GM19397 (cell line): ENCODE measurements around the gene TMEM91.
"Not testable (repeated sequence)": the region's sequence is repeated elsewhere in the genome, so short reads cannot be mapped to it uniquely, and the experiment has no call there.

Experiments used
- ATAC-seq: cut with Tn5 transposase; IDR thresholded peaks from one replicate; pipeline ENCODE4 v1.9.1; 2021; ENCODE audit warnings: mild to moderate bottlenecking, moderate library complexity; ENCODE audit not compliant: unreplicated experiment

The TMEM91 gene

DNA sequence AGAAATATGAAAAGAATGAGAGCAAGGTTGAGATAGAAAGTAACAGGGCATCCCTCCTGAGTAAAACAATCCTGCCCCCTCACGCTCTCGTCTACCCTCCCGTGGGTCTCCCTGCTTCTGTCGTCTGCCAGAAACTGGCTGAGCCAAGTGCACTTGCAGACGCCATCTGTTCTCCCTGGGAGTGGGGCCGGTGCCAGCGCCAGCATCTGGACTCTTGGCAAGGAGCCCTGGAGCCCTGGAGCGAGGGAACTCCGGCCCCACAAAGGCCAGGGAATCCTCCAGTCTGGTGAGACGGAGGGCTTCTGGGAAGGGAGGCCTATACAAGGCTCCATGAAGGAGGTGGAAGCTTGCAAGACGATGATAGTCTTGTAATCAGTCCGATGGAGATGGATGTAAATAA is 2.3 kb upstream of the TMEM91 start:
- ATAC-seq, result no peak

DNA sequence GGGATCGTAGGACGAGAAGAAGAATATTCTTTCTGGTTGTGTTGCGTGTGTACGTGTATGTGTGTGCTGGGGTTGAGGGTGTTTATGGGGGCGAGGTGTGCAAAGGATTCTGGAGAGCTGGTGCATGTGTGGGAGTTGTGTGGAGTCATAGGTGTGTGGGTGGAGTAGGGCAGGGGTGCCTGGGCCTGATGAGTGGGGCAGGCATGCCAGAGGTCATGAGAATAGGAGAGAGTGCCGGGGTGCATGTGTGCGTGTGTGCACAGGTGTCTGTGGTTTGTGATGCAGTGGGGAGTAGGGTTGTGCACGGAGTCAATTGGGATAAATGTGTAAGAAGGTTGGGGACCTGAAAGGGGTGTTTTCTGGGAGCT is 649 bp downstream of the TMEM91 start:
- ATAC-seq, result no peak

DNA sequence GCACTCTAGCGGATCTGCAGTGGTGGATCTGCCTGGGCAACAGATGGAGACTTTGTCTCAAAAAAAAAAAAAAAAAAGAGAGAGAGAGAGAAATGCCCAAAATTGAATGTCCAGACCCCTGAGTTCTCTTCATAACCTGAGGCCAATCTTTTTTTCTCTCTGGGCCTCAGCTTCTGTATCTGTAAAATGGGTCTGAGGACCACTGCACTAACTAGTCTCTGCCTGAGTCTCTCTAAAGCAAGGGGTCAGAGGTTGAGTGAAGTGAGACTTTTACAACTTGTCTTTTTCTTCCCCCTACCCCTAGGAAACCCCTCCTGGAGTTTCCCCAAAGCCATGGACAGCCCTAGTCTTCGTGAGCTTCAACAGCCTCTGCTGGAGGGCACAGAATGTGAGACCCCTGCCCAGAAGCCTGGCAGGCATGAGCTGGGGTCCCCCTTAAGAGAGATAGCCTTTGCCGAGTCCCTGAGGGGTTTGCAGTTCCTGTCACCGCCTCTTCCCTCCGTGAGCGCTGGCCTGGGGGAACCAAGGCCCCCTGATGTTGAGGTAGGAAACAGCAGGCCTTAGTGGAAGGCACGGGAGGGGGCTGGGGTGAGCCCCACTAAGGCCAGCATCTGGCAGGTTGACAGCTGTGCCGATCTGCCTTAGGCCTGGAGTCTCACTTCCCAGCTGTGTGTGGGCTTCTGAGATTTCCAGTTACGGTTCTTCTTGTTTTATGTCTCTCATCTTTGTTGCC is 1.8 kb downstream of the TMEM91 start:
- peak; percentile 60 for ATAC-seq

DNA sequence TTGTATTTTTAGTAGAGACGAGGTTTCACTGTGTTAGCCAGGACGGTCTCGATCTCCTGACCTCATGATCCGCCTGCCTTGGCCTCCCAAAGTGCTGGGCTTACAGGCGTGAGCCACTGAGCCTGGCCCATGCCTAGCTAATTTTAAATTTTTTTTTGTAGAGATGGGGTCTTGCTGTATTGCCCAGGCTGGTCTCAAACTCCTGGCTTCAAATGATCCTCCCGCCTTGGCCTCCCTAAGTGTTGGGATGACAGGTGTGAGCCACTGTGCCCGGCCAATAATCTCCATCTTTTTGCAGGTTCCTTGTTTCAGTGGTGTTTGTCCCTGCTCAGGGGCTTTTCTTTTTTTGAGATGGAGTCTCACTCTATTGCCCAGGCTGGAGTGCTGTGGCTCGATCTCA is 5.2 kb downstream of the TMEM91 start:
- ATAC-seq, result not testable (repeated sequence)

DNA sequence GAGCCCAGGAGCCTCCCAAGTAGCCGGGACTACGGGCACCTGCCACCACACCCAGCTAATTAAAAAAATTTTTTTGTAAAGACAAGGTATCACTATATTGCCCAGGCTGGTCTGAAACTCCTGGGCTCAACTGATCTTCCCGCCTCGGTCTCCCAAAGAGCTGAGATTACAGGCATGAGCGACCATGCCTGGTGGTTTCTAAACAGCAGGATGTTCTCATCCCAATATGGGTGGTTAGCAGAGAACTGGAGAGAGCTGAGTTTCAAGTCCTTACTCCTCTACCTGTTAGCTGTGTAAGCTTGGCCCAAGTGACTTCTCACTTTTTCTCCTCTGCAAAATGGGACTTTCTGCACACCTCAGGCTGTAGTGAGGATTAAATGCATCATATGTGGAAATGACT is 8.0 kb downstream of the TMEM91 start:
- ATAC-seq, result no peak

DNA sequence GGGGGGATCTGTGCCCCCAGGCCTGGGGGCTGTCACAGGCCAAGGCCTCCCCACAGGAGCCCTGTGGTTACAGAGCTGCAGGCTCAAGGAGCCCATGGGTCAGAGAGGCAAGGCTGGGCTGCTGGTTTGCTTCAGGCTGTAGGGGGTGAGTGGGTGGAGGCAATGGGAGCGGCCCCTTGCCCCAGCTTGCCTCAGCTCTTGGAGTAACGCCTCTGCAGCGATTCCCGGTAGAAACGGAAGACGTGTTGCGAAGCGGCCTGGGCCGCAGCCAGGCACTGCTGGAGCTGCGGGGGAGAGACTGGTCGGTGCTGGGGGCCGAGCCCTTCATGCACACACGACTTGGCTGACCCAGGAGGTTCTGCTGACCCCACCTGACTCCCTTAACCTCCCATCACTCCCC is 10.1 kb downstream of the TMEM91 start:
- ATAC-seq, result no peak

DNA sequence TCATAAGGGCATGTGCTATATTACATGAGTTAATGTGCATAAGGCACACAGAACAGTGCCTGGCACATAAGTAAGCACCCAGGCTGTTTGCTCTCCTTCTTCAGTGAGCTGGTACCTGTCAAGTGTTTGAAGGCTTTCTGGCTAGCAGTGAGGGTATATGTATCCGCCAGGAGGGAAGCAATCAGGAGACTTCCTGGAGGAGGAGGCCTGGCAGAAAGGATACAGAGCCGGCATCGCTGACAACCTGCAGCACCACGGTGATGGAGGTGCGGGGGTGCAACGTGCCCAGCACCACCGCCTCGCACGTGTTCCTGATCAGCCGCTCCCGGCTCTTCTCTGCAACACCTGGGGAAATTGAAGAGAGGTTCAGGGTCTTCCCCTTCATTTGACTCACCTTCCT is 15.3 kb downstream of the TMEM91 start:
- no peak for ATAC-seq

DNA sequence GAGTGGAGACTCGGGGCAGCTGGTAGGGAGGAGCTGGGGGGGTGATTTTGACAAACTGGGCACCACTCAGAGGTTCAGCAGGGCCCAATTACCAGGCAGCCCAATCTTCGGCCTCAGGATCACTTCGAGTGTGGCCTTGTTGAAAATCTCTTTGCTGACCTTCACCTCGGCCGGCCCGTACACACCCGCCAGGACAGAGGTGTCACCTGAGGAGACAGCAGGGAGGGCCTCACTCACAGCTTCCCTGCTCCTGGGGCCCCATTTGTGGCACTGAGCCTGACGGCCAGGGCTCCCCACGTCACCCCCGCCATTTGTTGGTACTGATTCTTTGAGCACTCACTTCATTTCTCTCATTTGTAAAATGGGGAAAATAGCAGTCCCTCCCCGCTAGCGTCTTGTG is 16.4 kb downstream of the TMEM91 start:
- no peak for ATAC-seq

DNA sequence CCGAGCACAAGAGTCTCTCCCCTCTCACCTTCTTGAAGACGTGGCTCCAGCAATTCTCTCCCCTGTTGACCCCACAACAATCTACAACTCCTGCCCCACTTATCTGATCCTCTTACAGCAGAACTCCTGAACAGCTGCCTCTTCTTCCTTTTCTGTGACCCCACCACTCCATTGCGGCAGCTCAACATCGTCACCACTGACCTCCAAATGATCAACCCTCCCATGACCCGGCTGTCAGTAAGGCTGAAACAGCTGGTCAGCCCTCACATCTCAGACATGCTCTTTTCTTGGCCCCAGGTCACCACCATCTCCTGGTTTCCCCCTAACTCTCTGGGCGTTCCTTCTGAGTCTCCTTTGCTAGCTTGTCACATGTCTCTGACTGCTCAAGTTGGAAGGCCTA is 19.0 kb downstream of the TMEM91 start:
- ATAC-seq, result no peak

DNA sequence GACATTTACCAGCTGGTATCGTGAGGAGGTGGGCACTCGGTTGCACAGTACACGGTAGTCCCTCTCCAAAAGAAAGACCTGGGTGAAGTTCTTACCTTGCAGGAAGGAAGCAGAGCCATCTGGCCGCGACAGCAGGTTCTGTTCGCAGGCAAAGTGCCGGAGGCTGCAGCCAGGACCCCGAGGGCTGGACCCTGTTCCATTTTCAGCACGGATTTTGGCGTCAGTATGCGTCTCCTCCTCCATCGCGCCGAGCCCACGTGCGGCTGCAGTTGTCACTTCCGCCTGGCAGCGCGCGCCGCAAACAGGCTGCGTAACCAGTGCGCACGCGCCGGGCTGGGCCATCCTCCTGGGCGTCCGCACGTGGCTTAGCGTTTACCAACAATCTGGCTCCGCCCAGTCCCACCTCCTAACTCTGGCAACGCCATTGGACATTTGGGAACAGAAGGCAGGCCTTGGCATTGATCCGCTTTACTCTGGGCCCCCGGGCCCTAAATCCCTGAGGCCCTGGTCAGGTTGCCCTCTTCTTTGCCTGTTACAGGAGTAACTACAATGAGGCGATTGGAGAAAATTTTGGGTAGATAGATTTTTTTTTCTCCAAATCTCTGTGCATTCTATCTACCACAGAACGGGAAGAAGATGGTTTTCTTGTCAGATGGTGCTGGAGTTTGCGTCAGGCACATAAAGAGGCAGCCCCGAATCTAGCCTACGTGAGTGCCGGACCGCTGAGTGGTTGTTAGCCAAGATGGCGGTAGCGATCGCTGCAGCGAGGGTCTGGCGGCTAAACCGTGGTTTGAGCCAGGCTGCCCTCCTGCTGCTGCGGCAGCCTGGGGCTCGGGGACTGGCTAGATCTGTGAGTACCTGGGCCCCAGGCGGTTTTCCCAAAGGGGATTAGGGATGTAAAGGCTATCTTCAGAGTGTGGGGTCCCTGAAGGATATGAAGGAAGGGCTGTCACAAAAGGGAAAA is 21.0 kb downstream of the TMEM91 start, which contains the start of the genes BCKDHA and EXOSC5:
TSS of gene BCKDHA (plus strand) at position 733 of the 964 bp plus-strand sequence. CDS start at position 743, 10 bp downstream.
TSS of gene EXOSC5 (minus strand) at position 274 of the 964 bp plus-strand sequence. CDS start at position 243, 31 bp downstream.
- peak; percentile 95 for ATAC-seq

DNA sequence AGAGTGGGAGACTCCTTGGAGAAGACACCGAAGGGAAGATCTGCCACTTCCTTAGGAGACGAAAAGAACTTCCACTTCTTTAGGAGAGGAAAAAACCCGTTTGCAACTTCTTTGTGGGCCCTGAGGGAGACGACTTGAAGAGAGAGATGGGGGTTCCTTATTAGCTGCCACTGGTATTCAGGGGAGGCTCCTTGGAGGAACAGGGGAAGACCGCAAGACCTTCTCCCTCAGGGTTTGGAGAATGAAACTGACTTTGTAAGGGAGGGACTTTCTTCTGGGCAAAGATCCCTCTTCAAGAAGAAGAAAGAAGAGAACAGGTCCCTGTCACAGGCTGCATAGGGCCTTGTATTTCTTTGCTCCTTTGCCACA is 21.7 kb downstream of the TMEM91 start:
- no peak for ATAC-seq

DNA sequence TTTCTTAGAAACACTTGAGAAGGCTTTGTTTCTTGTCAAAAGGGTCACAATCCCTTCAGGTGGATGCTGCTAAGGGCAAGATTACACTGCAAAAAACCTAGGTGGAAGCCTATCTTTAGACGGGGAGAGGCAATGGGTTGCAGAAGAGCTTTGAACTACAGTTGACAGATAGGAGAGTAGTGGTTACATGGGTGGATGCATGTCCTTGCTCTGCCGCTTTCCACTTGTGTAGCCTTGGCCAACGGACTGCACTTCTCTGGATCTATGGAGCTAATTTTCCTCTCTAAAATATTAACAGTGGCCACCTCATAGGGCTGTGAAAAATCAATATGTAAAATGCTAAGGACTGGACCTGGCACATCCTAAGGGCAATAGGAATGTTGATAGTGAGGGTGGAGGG is 22.3 kb downstream of the TMEM91 start:
- ATAC-seq, result no peak

DNA sequence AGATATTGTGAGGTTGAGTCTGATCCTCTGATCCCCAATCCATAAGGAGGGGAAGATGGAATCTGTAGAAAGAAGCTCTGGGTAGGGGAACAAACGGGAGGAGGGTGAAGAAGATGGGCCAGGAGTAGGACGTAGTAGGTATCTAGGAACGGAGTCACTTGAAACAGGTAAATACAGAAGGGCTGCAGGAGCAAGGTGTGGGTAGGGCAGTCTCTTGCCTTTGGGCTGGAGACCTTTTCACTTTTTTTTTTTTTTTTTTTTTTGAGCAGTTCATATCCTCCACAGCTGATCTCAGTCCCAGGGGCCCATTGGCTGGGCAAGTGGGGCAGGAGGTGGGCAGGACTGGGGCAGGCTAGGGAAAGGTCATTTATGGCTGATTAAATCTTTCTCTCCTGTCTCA is 22.8 kb downstream of the TMEM91 start:
- ATAC-seq, result no peak

DNA sequence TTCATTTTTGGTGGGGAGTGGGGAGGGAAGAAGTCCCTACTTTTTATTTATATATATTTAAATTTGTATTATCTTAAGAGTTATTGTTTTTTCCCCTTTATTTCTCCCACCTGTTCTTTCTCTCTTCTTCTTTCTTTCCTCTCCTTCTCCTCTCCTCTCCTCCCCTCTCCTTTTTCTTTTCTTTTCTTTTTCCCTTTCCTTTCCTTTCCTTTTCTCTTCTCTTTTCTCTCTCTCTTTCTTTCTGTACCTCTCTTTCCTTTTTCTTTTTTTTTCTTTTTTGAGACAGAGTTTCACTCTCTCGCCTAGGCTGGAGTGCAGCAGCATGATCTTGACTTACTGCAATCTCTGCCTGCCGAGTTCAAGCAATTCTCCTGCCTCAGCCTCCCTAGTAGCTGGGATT is 23.2 kb downstream of the TMEM91 start:
- ATAC-seq, result no peak

DNA sequence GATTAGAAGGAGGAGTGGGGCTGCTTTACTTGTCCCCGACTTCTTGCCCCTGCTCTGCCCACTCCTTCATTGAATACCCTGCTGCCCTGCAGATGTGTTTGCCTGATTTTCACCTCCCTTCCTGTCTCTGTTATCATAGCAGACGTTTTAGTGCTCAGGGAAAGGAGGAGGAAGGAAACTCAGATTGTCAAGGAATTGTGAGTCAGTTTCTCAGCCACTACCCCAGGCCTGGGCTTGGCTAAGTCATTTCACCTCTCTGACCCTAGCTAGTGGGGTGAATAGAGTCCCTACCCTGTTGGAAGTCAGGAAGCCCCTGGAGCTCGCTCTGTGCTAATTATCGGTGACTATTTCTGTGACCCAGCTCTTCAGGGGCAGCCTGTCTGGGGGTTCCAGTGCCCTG is 25.1 kb downstream of the TMEM91 start:
- ATAC-seq, result no peak

DNA sequence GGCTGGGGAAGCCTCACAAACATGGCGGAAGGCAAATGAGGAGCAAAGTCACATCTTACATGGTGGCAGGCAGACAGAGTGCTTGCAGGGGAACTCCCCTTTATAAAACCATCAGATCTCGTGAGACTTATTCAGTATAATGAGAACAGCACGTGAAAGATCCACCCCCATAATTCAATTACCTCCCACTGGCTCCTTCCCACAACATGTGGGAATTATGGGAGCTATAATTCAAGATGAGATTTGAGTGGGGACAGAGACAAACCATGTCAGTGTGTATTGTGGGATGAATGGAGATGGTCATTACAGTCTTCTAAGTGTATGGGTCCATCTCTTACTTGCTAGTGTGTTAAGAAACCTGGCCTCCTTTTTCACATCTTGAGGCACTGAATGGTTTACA is 25.7 kb downstream of the TMEM91 start:
- no peak for ATAC-seq

DNA sequence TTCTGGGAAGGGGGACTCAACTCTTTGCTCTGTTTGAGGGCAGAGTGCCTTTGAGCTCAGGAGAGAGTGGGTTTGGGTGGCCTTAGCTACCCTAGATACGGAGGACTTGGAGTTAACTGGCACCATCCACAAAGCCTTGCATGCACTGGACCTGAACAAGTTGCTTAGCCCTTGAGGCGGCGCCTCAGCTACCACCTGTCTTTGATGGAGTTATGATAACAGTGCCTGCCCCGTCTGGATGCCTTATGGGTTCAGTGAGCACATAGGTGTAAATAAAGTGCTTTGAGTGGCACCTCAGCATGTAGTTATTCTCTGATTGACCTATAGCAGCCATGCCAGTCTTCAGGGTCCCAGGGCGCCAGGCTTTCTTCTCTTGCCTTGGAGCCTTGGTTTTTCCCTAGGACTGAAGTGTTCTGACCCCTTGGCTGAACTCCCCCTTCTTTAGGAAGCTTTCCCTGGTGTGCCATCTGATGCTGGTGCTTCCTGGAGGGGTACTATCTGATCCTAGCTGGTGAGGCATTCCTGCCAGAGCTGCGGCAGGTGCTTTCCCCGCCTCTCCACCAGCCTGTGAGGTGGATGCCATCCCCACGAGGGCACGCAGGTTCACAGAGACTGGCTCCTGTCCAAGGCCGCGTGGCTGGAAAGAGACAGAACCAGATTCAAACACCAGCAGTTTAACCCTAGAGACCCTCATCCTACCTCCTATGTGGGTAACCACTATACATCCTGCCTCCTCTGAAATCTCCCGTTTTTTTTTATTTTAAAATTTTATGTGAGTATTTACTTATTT is 27.0 kb downstream of the TMEM91 start:
- no peak for ATAC-seq

DNA sequence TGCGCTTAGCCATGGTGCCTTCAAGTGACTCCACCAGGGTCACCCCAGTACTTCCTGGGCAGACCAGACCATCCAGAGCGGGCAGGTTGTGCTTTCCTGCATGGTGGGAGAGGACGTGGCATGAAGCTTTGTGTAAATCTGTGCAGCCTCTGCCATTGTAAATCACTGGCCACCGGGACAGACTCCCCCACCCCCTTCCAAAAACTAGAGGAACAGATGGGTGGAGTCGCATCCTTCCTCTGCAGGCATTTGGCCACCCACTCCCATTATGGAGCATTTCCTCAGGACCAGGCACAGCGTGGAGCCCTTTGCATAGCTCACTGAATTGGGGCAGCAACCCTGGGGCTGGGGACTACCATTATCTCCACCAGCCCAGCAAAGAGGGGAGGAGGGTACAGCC is 29.4 kb downstream of the TMEM91 start:
- no peak for ATAC-seq

DNA sequence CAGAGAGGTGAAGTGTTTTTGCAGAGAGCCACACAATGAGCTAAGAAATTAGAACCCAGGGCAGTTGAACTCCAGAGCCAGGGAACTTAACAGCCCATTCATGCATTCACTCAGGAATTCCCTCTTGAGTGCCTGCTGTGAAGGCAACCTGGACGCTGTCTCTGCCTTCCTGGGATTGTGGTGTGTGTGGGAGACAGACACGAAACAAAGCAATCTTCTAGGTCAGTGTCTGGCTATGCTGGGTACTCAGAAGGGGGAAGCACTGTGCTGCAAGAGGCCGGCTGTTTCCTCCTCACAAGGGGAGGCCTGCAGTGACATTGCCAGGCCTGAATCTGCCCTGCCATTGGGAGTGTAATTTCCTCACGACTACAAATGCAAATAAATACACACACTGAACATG is 30.9 kb downstream of the TMEM91 start:
- no peak for ATAC-seq

DNA sequence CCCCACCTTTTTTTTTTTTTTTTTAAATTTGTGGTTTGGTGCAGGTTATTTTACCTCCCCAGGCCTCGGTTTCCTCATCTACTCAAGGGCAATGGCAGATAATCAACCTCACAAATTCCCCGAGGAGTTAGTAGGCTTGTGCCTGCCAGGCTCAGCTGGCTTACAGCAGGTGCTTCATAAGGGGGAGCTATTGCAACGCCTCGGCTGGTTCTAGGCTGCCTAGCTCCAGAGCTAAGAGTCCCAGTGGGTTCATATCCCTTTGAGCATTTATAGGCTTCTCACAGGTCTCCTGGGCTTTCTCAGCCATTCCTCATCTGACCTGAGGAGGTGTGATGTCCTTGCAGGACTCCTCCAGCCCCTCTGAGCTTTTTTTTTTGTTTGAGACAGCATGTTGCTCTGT is 31.9 kb downstream of the TMEM91 start:
- ATAC-seq, result no peak

DNA sequence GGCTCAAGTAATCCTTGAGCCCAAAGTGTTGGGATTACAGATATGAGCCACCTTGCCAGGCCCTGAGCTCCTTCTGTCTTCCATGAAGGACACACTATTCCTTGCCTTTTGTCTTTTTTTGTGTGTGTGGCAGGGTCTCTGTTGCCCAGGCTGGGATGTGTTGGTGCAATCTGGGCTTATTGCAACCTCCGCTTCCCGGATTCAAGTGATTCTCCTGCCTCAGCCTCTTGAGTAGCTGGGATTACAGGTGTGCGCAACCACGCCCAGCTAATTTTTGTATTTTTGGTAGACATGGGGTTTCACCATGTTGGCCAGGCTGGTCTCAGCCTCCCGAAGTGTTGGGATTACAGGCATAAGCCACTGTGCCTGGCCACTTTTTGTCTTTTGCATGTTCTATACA is 32.5 kb downstream of the TMEM91 start:
- not testable (repeated sequence) for ATAC-seq
